T-helper 22 cell (primary cell): ENCODE measurements around the gene ATP7B.

Experiments used
- DNase-seq: peaks from one replicate; pipeline ENCODE4 v3.0.0-alpha.2; 2020; ENCODE audit warnings: low read depth

ATP7B gene

GRCh38 chr13:51894239-51894638, 117.0 kb downstream of the ATP7B start:
- DNase-seq: no peak

DNA sequence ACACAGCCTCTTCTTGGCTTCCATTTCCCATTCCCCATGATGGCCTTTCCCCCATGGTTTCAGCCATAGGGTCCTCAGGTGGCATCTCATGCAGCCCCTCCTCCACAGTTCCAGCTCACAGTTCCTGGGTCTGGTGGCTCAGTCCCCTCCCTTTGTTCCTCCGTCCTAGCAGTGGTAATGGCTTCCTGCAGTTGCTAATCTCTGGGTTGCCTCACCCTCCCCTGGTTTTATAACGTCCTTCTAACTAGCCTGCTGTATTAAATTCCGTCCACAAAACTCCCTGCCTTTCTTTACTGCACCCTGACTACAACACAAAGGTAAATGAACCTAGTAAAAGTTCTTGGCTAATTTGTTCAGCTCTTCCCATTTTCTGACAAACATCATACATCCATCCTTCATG, 118.6 kb downstream of the ATP7B start:
- DNase-seq: no peak

DNA sequence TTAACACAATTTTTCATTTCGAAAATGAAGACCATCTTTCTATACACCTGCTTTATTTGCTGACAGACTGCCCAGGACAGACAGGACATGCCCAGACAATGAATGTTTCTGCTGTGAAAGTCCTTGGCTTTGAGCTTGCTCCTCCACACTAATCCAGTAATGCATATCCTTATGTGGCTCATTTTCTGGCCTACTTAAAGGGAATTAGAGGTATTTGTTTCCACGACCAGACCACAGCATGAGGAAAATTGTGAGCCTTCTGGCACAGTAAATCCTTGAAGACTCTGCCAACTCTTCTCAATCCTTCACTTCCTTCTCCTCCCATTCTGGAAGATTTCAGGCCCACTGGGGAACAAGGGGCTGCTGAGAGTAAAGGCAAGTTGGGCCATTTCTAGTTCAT, 123.8 kb downstream of the ATP7B start:
- DNase-seq: no peak

GRCh38 chr13:51885651-51886050, 125.6 kb downstream of the ATP7B start:
- no peak for DNase-seq

GRCh38 chr13:51883226-51883600, 128.0 kb downstream of the ATP7B start:
- DNase-seq: no peak
